Measurements from ENCODE around the gene CWH43.
"Not testable (repeated sequence)": the region's sequence is repeated elsewhere in the genome, so short reads cannot be mapped to it uniquely, and the experiment has no call there.

CWH43 gene
- 0 to 2.4 (median 0) reads per million in 17 experiments for total RNA-seq

GRCh38 chr4:48985976-48986653 lies at the start of gene CWH43:
TSS of gene CWH43 (plus strand) at chr4:48986275. CDS start at chr4:48986430, 155 bp downstream.
- no peak for DNase-seq

GRCh38 chr4:48937033-48937432 lies 49.0 kb upstream of the CWH43 start:
- DNase-seq = no peak

GRCh38 chr4:48938831-48939230 lies 47.2 kb upstream of the CWH43 start:
- DNase-seq = no peak

- no peak for DNase-seq
Measured at GRCh38 chr4:48939785-48940184, 46.3 kb upstream of the CWH43 start.

DNA sequence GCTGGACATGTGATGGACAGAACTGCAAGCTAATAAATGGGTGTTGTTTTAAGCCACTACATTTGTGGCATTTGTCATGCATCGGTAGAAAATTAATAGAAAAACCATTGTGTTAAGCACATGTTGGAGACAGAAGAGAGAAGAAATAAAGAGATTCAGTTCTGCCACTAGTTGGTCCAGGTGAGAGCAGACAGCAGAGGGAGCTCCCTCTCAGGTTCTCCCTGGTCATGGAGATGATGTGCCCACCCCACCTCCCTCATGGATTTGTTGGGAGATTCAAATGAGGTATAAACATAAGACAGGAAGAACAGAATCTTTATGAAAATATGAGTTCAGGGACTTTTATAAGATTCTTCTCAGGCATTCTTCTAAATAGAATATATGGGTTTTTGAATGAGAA lies 42.7 kb upstream of the CWH43 start:
- no peak for DNase-seq

GRCh38 chr4:48944252-48944651 lies 41.8 kb upstream of the CWH43 start:
- DNase-seq = no peak

DNA sequence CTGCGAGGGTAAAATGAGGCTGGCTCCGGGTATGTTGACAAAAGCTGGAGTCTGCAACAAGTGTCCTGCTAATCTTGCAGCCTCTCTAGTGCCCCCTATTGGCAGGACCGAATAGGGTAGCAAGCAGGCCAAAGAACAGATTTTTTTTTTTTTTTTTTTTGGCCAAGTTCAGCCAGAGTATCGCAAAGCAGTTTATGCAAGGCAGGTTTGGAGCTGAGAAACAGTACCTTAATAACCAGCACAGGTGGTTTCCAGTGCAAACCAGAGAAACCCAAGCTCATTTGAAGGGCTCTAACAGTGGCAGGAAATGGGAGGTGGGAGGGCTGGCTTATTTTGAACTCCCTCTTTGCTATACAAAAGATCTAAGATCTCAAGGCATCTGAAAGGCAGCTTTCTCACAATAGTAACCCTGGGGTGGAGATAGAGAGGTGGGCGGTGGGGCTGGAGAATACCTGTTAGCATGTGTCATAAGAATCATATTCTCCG lies 41.3 kb upstream of the CWH43 start:
- DNase-seq = peak; percentile 17 to 63 (median 48)

GRCh38 chr4:48945981-48946380 lies 40.1 kb upstream of the CWH43 start:
- no peak for DNase-seq

DNA sequence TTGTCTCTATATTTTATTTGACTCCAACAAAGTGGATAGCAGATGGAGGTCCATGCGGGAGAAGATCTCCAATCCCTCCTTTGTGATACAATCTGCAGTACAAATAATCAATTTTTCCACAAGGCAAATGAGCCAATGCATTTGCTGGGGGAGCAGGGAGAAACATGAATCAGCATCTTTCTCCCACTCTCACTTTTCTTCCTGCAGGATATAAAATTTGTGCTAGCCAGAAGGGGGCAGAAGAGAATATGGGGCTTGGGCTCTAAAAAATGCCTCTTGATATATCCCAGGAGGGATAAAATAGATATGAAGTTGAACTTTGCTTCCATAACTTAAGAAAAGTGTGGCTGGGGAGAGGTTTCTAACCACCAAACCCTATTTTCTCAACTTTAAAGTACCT lies 38.3 kb upstream of the CWH43 start:
- DNase-seq = no peak

DNA sequence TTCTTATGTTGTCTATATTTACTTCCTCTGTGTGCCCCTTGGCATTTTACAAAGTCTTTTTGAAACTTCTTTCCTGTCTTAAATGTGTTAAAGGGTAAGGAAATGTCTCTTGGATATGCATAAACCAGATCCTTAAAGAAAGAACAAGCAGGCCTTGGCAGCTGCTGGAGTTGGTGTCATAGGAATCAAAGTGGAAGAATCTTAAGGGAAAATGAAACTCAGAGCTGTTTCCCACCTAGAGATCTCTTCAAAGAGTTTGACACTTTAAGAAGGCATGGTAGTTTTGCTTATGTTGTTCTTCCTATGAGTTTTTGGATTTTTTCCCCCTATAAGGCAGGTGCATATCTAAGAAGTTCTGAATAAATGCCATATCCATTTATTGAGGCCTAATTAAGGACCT lies 37.0 kb upstream of the CWH43 start:
- no peak for DNase-seq

DNA sequence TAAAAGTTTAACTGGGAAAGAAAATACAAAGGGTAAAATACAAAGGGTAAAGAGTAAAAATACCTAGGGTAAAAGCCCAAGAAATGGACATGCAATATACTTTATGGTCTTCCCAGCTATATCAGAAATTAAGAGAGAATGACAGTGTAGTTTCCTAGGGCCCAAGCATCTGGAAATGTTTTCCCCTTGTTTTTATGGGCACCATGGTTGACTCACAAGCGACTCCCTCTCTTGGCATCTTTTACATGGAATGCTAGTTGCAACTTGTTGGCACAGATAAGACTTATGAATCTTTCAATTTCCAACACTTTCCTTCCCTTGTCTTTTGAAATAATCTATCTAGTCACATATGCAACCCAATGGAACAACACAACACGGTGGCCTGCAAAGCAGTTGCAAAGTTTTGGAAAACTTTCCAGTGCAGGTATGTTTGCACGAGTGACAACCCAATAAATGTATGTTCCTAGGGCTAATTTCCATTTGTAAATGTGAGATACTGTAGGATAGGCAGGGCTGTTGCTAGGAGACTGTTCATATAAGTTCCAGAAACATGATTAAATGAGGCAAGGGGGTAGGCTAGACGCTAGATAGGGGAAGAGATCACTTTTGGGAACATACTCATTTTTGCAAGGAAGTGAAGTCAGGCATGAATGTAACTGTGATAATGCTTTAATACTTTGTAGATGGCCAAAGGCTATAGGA lies 36.4 kb upstream of the CWH43 start:
- DNase-seq = no peak

GRCh38 chr4:48954314-48954713 lies 31.8 kb upstream of the CWH43 start:
- no peak for DNase-seq

DNA sequence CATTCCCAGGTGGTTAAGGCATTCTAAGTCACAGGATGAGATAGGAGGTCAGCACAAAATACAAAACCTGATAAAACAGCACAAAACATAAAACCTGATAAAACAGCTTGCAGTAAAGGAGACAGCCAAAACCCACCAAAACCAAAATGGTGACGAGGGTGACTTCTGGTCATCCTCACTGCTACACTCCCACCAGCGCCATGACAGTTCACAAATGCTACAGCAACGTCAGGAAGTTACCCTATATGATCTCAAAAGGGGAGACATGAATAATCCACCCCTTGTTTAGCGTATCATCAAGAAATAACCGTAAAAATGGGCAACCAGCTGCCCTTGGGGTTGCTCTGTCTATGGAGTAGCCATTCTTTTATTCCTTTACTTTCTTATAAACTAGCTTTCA lies 28.7 kb upstream of the CWH43 start:
- not testable (repeated sequence) for DNase-seq

GRCh38 chr4:48958582-48958981 lies 27.5 kb upstream of the CWH43 start:
- DNase-seq = peak in 3 of 4 experiments; percentile 40 to 58 (median 46)

GRCh38 chr4:48960988-48961635 lies 25.0 kb upstream of the CWH43 start:
- no peak for DNase-seq

- no peak for DNase-seq
Measured at GRCh38 chr4:48962636-48963035, 23.4 kb upstream of the CWH43 start.

DNA sequence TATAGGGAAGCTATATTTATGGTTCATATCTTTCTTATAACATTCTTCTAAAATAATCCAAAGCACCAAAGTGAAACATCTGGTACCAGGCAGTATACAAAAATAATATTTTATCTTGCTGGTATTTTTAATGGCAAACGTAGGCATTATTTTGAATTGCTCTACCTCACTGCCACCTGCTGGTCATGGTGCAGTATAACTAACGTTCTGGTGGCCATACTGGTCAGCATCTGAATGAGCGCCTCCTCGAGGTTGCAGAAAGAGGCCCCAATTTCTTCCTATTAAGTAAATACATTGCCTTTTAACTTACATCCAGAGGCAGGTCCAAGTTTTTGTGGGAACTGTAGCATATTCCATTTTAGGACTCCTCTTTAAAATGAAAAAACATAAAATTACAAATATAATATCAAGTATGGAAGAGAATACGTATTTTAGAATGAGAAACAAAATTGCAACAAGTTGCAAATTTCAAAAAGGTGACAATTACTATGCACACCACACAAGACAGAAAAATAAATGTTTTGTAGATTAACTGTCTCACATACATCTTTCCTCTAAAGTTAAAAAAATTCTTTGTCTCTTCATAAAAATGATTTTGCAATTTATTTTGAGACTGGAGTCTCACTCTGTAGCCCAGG lies 22.9 kb upstream of the CWH43 start:
- DNase-seq = peak; percentile 85 to 94 (median 90)

DNA sequence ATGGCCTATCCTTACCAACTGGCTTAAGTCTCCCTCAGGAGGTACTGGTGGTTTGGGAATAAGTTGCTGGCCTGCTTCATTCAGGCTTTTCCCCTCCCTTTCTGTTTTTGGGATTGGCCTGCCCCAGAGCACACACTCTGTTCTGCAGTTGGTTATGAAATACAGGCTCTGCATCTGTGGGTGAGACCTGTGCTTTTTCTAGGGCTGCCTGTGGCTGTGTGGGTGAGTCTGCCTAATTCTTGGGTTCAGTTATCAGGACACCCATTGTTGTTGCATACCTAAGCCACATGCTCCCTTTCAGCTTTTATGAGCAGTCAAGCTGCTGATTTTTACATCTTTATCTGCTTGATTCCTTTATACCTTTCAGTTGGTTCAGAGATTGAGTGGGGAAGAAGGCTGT lies 19.0 kb upstream of the CWH43 start:
- DNase-seq = no peak

DNA sequence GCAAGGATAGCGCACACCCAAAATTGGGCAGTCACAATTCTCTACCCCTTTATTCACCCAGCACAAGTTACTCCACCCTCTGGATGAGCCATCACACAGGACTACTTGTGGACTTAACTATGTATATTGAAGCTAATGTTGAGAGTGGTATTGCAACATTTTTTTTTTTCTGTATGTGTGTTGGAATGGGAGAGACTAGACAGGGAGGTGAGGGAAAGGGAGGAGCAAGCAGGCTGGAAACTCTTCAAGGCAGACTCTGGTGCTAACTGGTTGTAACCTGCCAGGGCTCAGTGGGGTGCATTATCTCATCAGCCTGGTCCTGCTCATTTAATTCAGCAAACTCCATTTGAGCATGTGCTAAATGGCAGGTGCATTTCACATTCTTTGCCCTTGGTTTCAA lies 18.4 kb upstream of the CWH43 start:
- no peak for DNase-seq

DNA sequence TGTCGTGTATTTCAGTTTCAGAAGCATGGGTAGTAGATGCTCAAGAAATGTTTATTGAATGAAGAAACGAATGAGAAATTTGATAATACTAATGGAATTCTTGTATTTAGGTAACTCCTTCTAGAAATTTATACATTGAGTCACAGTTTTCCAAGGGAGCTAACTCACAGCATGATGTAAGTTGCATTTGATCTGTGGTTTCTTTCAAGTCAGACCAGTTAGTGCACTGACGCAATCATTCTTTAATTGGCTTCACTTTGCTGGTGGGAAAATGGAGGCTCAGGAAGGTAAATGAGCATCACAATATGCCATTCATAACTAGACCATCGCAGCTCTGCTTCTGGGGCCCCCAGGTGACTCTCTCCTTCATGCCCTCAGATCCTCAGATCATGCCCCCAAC lies 17.3 kb upstream of the CWH43 start:
- DNase-seq = no peak

GRCh38 chr4:48970471-48970921 lies 15.6 kb upstream of the CWH43 start:
- DNase-seq = peak in 1 of 4 experiments; percentile 5

DNA sequence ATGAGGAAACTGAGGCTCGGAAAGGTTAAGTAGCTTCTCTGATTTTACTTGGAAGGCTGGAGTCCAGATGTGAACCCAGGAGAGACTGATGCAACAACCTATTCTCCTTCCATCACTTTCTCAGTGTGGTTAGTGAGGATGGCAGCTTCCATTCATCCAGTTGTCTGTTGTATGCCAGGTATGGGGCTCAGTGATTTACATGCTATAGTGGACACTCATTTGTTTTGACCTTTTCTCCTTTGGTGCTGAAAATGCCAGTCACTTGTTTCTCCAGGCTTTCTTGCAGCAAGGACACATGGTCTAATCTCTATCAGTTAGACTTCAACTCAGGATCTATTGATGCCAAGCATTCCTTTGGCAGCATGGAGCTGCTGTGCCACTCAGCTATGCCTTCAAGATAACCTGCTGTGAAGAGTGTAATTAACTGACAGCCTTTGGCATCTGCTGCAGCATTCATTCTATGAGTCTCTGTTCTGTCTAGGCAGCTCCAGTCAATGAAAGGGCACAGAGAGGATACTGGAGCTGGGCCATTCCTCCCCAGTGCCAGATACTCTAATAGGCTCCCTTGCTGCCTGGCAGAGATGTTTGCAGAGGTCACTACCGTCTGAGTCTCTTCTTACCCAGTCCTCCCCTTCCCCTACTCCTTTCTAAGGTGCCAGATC lies 11.0 kb upstream of the CWH43 start:
- DNase-seq = no peak
